GM18907 (cell line): ENCODE data around the gene RGMA.
A peak's percentile ranks its signal among the peaks of the same experiment; 100 is the strongest.

Experiments
- ATAC-seq: cut with Tn5 transposase; IDR thresholded peaks from one replicate; pipeline ENCODE4 v1.9.1; 2021; ENCODE audit warnings: mild to moderate bottlenecking, moderate library complexity; ENCODE audit not compliant: unreplicated experiment

The RGMA gene

GRCh38 chr15:93020976-93021772, 67.8 kb downstream of the RGMA start:
- peak; percentile 80 for ATAC-seq

DNA sequence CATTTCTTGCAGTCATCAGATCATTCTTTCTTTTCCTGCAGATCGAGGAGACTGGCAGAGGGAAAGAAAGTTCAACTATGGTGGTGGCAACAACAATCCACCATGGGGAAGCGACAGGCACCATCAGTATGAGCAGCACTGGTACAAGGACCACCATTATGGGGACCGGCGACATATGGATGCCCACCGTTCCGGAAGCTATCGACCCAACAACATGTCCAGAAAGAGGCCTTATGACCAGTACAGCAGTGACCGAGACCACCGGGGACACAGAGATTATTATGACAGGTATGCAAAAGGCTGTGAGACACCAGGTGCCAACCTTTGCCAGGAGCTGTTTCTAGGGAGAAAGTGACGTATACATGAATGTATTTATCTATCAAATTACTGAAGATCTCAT, 69.0 kb downstream of the RGMA start:
- ATAC-seq = no peak

DNA sequence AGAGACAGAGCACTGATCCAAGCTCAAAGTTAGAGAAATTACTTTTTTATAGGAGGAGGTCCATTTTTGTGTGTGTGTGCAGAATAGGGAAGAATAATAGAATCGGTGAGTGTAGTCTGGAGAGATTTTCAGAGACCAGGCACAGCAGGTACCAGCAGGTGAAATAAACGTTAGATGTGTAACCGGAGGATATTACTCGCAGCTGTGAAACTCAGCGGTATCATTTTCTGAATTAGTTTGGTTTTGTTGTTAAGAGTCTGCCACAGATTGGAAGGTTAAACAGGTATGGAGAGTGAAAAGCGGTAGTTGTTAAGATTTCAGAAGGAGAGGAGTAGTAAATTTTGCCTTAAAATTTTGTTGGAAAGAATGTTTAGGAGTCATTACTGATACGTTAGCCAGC, 69.9 kb downstream of the RGMA start:
- no peak for ATAC-seq

GRCh38 chr15:93018574-93018973, 70.4 kb downstream of the RGMA start:
- no peak for ATAC-seq

DNA sequence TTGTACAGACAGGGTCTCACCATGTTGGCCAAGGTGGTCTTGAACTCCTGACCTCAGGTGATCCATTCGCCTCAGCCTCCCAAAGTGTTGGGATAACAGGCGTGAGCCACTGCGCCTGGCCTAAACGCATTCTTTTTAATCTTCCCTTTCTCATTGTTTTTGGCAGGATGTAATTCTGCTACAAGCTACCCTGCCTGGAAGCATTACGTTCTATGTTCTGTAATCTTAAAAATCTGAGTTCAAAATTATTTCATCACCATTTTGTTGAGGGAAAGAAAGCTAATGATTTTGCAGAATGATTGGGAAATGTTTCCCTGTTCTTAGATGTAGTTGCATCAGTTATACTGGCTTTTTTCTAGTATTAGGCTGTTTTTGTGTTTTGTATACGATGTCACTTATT, 71.5 kb downstream of the RGMA start:
- ATAC-seq = no peak

DNA sequence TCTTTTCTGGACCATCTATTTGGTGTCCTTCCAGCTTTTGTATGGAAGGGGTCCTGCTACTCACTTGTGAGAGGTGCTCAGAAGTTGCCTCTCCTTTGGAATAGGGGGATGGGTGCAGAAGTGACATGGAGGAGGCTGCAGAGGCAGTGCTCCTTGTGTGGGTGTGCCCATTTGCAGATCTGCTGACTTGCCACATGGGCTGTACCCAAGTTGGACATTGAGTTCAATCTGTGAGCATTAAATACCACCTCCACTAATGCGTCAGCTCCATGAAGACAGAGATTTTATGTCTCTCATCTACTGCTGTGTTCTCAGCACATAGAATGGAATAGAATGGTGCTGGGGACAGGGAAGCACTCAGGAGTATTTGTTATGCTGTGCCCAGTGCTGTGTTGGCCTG, 76.2 kb downstream of the RGMA start:
- no peak for ATAC-seq

GRCh38 chr15:93007994-93008393, 81.0 kb downstream of the RGMA start:
- no peak for ATAC-seq

DNA sequence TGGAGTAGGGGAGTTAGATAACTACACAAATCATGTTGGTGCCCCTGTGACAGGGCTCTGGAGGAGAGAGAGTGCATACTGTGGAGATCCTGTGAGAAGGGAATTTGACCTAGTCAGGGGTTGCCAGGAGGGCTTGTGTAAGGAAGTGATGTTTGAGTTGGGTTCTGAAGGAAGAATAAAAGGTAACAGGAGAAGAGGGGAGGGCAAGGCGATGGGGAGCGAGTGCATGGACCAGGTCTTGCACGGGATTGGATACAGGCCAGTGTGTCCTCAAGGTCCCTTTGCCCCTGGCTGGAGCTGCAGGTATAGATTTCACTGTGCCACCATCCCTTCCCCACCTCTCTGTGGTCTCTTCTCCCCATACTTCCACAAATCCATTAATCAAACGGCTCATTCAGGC, 83.9 kb downstream of the RGMA start:
- ATAC-seq = no peak

DNA sequence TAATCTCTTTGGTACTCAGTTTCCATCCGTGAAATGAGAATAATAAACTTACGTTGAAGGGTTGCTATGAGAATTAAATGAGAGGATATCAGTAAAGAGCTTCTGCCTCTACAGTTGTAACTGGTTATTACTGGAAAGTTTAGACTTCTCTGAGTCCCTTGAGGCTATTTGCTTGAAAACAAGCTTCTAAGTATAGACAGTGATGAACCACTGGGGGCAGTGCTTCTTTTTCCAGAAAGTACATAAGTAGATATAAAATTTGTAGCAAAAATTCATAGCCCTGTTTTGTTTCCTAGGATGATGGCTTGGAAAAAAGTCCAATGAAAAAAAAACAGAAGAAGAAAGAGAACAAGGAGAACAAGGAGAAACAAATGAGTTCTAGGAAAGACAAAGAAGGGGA, 87.1 kb downstream of the RGMA start:
- no peak for ATAC-seq

GRCh38 chr15:93001156-93001555, 87.9 kb downstream of the RGMA start:
- no peak for ATAC-seq

- ATAC-seq = no peak
Observed at GRCh38 chr15:92997821-92998220, 91.2 kb downstream of the RGMA start.

DNA sequence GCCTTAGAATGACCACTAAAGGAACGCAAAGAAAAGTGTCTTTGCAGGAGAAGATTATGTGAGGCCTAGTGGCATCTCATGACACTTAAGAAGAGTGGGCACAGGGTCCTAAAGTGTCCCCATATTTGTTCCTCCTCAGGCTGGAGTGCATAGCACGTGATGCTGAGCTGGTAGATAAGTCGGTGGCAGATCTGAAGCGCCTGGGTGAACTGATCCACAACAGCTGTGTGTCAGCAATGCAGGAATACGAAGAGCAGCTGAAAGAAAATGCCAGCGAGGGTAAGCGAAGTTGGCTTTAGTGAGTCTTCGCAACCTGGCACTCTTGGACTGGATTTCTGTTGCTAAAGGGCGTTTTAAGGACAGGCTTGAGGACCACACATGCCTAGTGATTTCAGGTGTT, 96.3 kb downstream of the RGMA start:
- ATAC-seq = no peak

DNA sequence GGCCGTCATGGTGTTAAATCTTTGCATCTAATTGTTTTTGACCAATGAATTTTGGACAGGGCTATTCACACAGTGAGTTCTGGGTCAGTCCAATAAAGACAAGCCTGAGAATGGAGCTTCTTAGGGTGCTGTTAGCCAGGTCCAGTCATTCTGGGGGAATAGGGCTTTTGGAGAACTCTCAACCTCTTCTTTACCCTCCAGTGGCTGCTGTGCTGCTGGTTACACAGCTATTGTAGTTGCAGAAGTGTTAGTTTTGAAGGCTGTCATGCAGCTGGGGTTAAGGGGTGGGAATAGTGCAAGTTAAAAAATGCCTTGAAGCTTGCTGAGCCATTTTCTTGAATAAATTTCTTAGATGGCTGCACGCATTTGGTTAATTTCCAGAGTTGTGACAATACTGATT, 99.0 kb downstream of the RGMA start:
- ATAC-seq = no peak

GRCh38 chr15:92989470-92989869, 99.5 kb downstream of the RGMA start:
- peak; percentile 84 for ATAC-seq
